ENCODE measurements around the gene MAGI3. TPM values are rescaled to one million over a fixed set of nuclear protein-coding genes. Genes with fewer than 3 reads are reported as not detected.

Gene MAGI3
- total and polyA plus RNA-seq, 2 donors (not counting 1 experiment from before 2014, with no cell fraction given), result 0.30 to 0.67 TPM

DNA sequence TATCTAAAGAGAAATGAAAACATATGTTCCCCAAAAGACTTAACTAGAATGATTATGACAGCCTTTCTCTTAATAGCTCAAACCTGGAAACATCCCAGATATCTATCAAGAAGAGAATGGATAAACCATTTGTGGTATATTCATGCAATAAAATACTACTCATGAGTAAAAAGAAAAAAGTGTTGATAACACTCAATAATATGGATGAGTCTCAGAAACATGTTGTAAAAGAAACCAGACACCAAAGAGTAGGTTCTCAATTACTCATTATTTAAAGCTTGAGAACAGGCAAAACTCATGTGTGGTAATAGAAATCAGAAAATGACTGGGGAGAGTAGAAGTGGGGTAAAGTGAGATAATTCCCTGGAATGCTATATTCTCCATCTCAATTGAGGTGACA, 214.8 kb downstream of the MAGI3 start:
- ATAC-seq (ENCODE audit: low read depth), result no peak
- Histone ChIP-seq H3K79me2 (ENCODE audit: control insufficient read depth, insufficient read depth, low read length) (no peaks in the 10 kb centered on the region), H4K20me1 (ENCODE audit: control insufficient read depth, insufficient read depth, low read length, poor library complexity, severe bottlenecking) (no peaks in the 10 kb centered on the region), H3K4me1 (ENCODE audit: control insufficient read depth in 2 of 2, insufficient read depth in 2 of 2, low read length in 2 of 2) (no peaks in the 10 kb centered on the region), H3K27ac (ENCODE audit: low read length in 2 of 2) (no peak overlapping the region), H2AFZ (ENCODE audit: insufficient read depth, low read depth, low read length, poor library complexity, severe bottlenecking) (no peak overlapping the region), H3K9me3 (ENCODE audit: control extremely low read depth in 1 of 3, control insufficient read depth in 2 of 3, insufficient read depth in 1 of 3, low read length in 2 of 3) (no peaks in the 10 kb centered on the region), H3K27me3 (replicated peaks in 1 of 4; ENCODE audit: control extremely low read depth in 1 of 4, control insufficient read depth in 3 of 4, insufficient read depth in 4 of 4, low read length in 3 of 4) (no peaks in the 10 kb centered on the region), H3K36me3 (replicated peaks in 1 of 2; ENCODE audit: control extremely low read depth in 1 of 2, control insufficient read depth in 1 of 2, extremely low read depth in 1 of 2, insufficient read depth in 2 of 2, low read length in 1 of 2) (no peaks in the 10 kb centered on the region), H3K4me3 (ENCODE audit: control extremely low read depth in 1 of 5, extremely low read depth in 1 of 5, insufficient read depth in 1 of 5, low read depth in 2 of 5, low read length in 4 of 5) (no peak overlapping the region), H3K4me2 (replicated peaks; ENCODE audit: low read depth, low read length, poor library complexity, severe bottlenecking) (no peak overlapping the region), H3K9ac (ENCODE audit: low read length) (no peak overlapping the region)
- no peak for DNase-seq
- CTCF ChIA-PET, result no interaction called here
- peaks cover 3% of the 10 kb centered on the region for H3K9me3 Mint-ChIP-seq (ENCODE audit: insufficient read depth)
- no peaks in the 10 kb centered on the region for H3K27me3 Mint-ChIP-seq
- intact Hi-C loops (cut with micrococcal nuclease), result no loop called here
- H3K4me1 Mint-ChIP-seq, result no peaks in the 10 kb centered on the region
- no peak overlapping the region for H3K27ac Mint-ChIP-seq
- POLR2A ChIA-PET, result no interaction called here
- TF ChIP-seq EZH2 (IDR thresholded peaks at IDR 0.05; ENCODE audit: borderline replicate concordance, insufficient read depth, low read depth, low read length, poor library complexity, severe bottlenecking), result no peak
- TF ChIP-seq, protein P1, sequence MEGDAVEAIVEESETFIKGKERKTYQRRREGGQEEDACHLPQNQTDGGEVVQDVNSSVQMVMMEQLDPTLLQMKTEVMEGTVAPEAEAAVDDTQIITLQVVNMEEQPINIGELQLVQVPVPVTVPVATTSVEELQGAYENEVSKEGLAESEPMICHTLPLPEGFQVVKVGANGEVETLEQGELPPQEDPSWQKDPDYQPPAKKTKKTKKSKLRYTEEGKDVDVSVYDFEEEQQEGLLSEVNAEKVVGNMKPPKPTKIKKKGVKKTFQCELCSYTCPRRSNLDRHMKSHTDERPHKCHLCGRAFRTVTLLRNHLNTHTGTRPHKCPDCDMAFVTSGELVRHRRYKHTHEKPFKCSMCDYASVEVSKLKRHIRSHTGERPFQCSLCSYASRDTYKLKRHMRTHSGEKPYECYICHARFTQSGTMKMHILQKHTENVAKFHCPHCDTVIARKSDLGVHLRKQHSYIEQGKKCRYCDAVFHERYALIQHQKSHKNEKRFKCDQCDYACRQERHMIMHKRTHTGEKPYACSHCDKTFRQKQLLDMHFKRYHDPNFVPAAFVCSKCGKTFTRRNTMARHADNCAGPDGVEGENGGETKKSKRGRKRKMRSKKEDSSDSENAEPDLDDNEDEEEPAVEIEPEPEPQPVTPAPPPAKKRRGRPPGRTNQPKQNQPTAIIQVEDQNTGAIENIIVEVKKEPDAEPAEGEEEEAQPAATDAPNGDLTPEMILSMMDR (IDR thresholded peaks at IDR 0.05), result no peak
- no peak overlapping the region for H3K4me3 Mint-ChIP-seq

DNA sequence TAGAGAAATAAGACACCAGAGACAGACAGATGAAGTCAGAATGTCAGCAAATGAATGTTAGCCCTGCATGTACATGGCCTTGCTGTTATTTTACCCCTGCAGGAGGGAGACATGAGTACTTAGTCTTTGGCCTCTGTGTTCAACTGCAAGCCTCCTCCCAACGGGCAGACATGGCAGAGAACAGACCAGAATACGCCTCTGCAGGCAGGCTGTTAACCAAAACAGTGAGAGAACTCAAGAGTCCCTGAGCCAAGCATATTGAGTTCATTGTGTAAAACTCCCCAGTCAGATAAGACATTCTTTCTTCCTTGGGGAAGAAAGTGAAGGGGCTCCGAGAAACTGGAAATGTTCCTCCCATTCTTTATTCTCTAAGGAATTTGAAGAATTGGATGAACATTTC, 218.1 kb downstream of the MAGI3 start:
- WGBS (ENCODE audit: insufficient coverage), result 100% methylated on average over 1 of the region's 3 CpGs
- no peak for TF ChIP-seq EZH2 (IDR thresholded peaks at IDR 0.05; ENCODE audit: borderline replicate concordance, insufficient read depth, low read depth, low read length, poor library complexity, severe bottlenecking)
- TF ChIP-seq, protein P1 (IDR thresholded peaks at IDR 0.05), result no peak
- no peaks in the 10 kb centered on the region for H3K36me3 ChIP-seq (replicated peaks in 1 of 2; ENCODE audit: control extremely low read depth in 1 of 2, control insufficient read depth in 1 of 2, extremely low read depth in 1 of 2, insufficient read depth in 2 of 2, low read length in 1 of 2)
- ChIA-PET CTCF (no interaction called here), POLR2A (no interaction called here)
- no peak overlapping the region for H3K27ac ChIP-seq (ENCODE audit: low read length in 2 of 2)
- peaks cover 7% of the 10 kb centered on the region for H3K27me3 Mint-ChIP-seq
- H3K4me3 Mint-ChIP-seq, result no peak overlapping the region
- no peak for DNase-seq
- no peak for ATAC-seq (ENCODE audit: low read depth)
- H3K9me3 Mint-ChIP-seq (ENCODE audit: insufficient read depth), result no peaks in the 10 kb centered on the region
- no peaks in the 10 kb centered on the region for H3K4me1 Mint-ChIP-seq
- no peaks in the 10 kb centered on the region for H3K27me3 ChIP-seq (replicated peaks in 1 of 4; ENCODE audit: control extremely low read depth in 1 of 4, control insufficient read depth in 3 of 4, insufficient read depth in 4 of 4, low read length in 3 of 4)
- no peaks in the 10 kb centered on the region for H4K20me1 ChIP-seq (ENCODE audit: control insufficient read depth, insufficient read depth, low read length, poor library complexity, severe bottlenecking)
- H3K4me2 ChIP-seq (replicated peaks; ENCODE audit: low read depth, low read length, poor library complexity, severe bottlenecking), result no peak overlapping the region
- H3K4me3 ChIP-seq (ENCODE audit: control extremely low read depth in 1 of 5, extremely low read depth in 1 of 5, insufficient read depth in 1 of 5, low read depth in 2 of 5, low read length in 4 of 5), result no peak overlapping the region
- no peaks in the 10 kb centered on the region for H3K9me3 ChIP-seq (ENCODE audit: control extremely low read depth in 1 of 3, control insufficient read depth in 2 of 3, insufficient read depth in 1 of 3, low read length in 2 of 3)
- no peak overlapping the region for H3K27ac Mint-ChIP-seq
- H3K79me2 ChIP-seq (ENCODE audit: control insufficient read depth, insufficient read depth, low read length), result no peaks in the 10 kb centered on the region
- no peak overlapping the region for H3K9ac ChIP-seq (ENCODE audit: low read length)
- H2AFZ ChIP-seq (ENCODE audit: insufficient read depth, low read depth, low read length, poor library complexity, severe bottlenecking), result no peak overlapping the region
- intact Hi-C loops (cut with micrococcal nuclease), result no loop called here
- H3K4me1 ChIP-seq (ENCODE audit: control insufficient read depth in 2 of 2, insufficient read depth in 2 of 2, low read length in 2 of 2), result no peaks in the 10 kb centered on the region

Measured in B cell (primary cell).